IMR-90 (cell line): ENCODE data around the gene SGCE. TPM values are rescaled to one million over a fixed set of nuclear protein-coding genes. Genes with fewer than 3 reads are reported as not detected.

ENCODE experiments used
- ATAC-seq: fragments of 200-7000 bp; cut with Tn5 transposase; 2 replicates; pipeline ENCODE4 v1.9.1; 2020; ENCODE audit warnings: low read depth, mild to moderate bottlenecking, moderate library complexity
- BruUV-seq: library from RNA; stranded (reverse); fragments of 400-500 nt; replicated peaks from 2 replicates; lab custom pipeline; 2021; lab: Mats Ljungman, UMichigan
- CTCF ChIA-PET: fragments of 300-600 bp; formaldehyde crosslinking; extraction: SDS; loops from one replicate; lab custom pipeline; 2021; ENCODE audit warnings: antibody characterized with exemption; lab: Yijun Ruan, JAX
- POLR2A ChIA-PET: fragments of 300-600 bp; sonication (Branson Sonifier 250); formaldehyde crosslinking; loops from one replicate; lab custom pipeline; 2022; ENCODE audit warnings: antibody characterized with exemption; ENCODE audit not compliant: unreplicated experiment; lab: Charles Lee
- DNase-seq: peaks from one replicate; pipeline ENCODE4 v3.0.0; 2013
- H2AFZ ChIP-seq: replicated peaks from 2 replicates; pipeline ENCODE3; 2013; ENCODE audit warnings: low read length, mild to moderate bottlenecking; ENCODE audit not compliant: poor library complexity
- H2AK5ac ChIP-seq: 2 replicates; pipeline ENCODE4 v1.6.1; 2013; ENCODE audit warnings: low read depth, low read length, inconsistent platforms
- H2AK9ac ChIP-seq: replicated peaks from 2 replicates; pipeline ENCODE3; 2013; ENCODE audit warnings: mild to moderate bottlenecking, low read depth, low read length, moderate library complexity; ENCODE audit not compliant: poor library complexity
- H2BK120ac ChIP-seq: 2 replicates; pipeline ENCODE4 v1.6.1; 2013; ENCODE audit warnings: low read depth, low read length, inconsistent platforms
- H2BK15ac ChIP-seq: 3 replicates; pipeline ENCODE4 v1.6.1; 2013; ENCODE audit warnings: low read depth, low read length, inconsistent platforms
- H2BK20ac ChIP-seq: 2 replicates; pipeline ENCODE4 v1.6.1; 2013; ENCODE audit warnings: low read depth, mild to moderate bottlenecking, inconsistent platforms, low read length, moderate library complexity
- H2BK5ac ChIP-seq: 2 replicates; pipeline ENCODE4 v1.6.1; 2013; ENCODE audit warnings: mild to moderate bottlenecking, low read depth, low read length, inconsistent platforms; ENCODE audit not compliant: poor library complexity, severe bottlenecking
- H3K14ac ChIP-seq: replicated peaks from 2 replicates; pipeline ENCODE4 v1.6.1; 2013; ENCODE audit warnings: low read depth, low read length, inconsistent platforms
- H3K18ac ChIP-seq: 2 replicates; pipeline ENCODE4 v1.6.1; 2013; ENCODE audit warnings: low read depth, low read length, control low read depth
- H3K23ac ChIP-seq: 2 replicates; pipeline ENCODE4 v1.6.1; 2013; ENCODE audit warnings: low read depth, low read length, inconsistent platforms
- H3K27ac ChIP-seq: 2 replicates; pipeline ENCODE4 v1.5.1; 2013; ENCODE audit warnings: mild to moderate bottlenecking, control low read depth, low read length; ENCODE audit not compliant: insufficient read depth
- H3K27me3 ChIP-seq: 2 replicates; pipeline ENCODE4 v1.6.1; 2013; ENCODE audit warnings: low read length; ENCODE audit not compliant: control insufficient read depth, insufficient read depth
- H3K36me3 ChIP-seq: 2 replicates; pipeline ENCODE4 v1.6.1; 2013; ENCODE audit warnings: low read length, mixed read lengths; ENCODE audit not compliant: control insufficient read depth, insufficient read depth
- H3K4ac ChIP-seq: 2 replicates; pipeline ENCODE4 v1.6.1; 2013; ENCODE audit warnings: low read depth, low read length, inconsistent platforms
- H3K4me1 ChIP-seq: 2 replicates; pipeline ENCODE4 v1.6.1; 2013; ENCODE audit warnings: low read length, mixed read lengths; ENCODE audit not compliant: control insufficient read depth, insufficient read depth
- H3K4me2 ChIP-seq: 2 replicates; pipeline ENCODE4 v1.6.1; 2013; ENCODE audit warnings: low read depth, mild to moderate bottlenecking, control low read depth, low read length, moderate library complexity
- H3K4me3 ChIP-seq: 2 replicates; pipeline ENCODE4 v1.5.1; 2013; ENCODE audit warnings: low read depth, mild to moderate bottlenecking, control low read depth, low read length, moderate library complexity; ENCODE audit not compliant: insufficient read depth
- H3K56ac ChIP-seq: 2 replicates; pipeline ENCODE4 v1.6.1; 2013; ENCODE audit warnings: low read length, inconsistent platforms; ENCODE audit not compliant: insufficient read depth; ENCODE audit errors: extremely low read depth
- H3K79me1 ChIP-seq, 2 experiments: 2 replicates each; pipeline ENCODE4 v1.6.1; 2013; ENCODE audit warnings: low read length in 2 of 2, inconsistent platforms in 1 of 2, low read depth in 1 of 2
- H3K9ac ChIP-seq: 2 replicates; pipeline ENCODE4 v1.6.1; 2013; ENCODE audit warnings: low read depth, low read length, control low read depth
- H3K9me1 ChIP-seq: 2 replicates; pipeline ENCODE4 v1.6.1; 2013; ENCODE audit warnings: low read length, inconsistent platforms; ENCODE audit not compliant: insufficient read depth
- H3K9me3 ChIP-seq: 2 replicates; pipeline ENCODE4 v1.6.1; 2013; ENCODE audit warnings: low read length; ENCODE audit not compliant: control insufficient read depth, insufficient read depth
- H4K20me1 ChIP-seq: 2 replicates; pipeline ENCODE4 v1.6.1; 2013; ENCODE audit warnings: low read length, inconsistent platforms; ENCODE audit not compliant: insufficient read depth
- H4K5ac ChIP-seq: 2 replicates; pipeline ENCODE4 v1.6.1; 2013; ENCODE audit warnings: mild to moderate bottlenecking, low read depth, low read length, control low read depth
- H4K8ac ChIP-seq, 2 experiments: 2 replicates each; pipeline ENCODE4 v1.6.1; 2013; ENCODE audit warnings: low read depth in 2 of 2, low read length in 2 of 2, control low read depth in 1 of 2, inconsistent platforms in 1 of 2
- H4K91ac ChIP-seq: 2 replicates; pipeline ENCODE4 v1.6.1; 2013; ENCODE audit warnings: low read depth, low read length, inconsistent platforms; ENCODE audit not compliant: insufficient read depth
- RFX5 ChIP-seq: IDR thresholded peaks from 2 replicates; pipeline ENCODE4 v1.8.0; 2012; ENCODE audit warnings: low read depth, mild to moderate bottlenecking, low read length, moderate library complexity
- WGBS, 2 experiments: methylation state at CpG; one replicate each; pipeline versions ENCODE4 v1.1.5 to v1.1.7; 2013; ENCODE audit warnings: missing lambda C conversion rate in 2 of 2; ENCODE audit not compliant: insufficient read length in 1 of 2; ENCODE audit errors: extremely low coverage in 2 of 2; 5-methylcytosine and 5-hydroxymethylcytosine counted together
- dilution Hi-C: fragments of 300-500 bp; cut with HindIII; formaldehyde crosslinking; loops from one replicate; pipeline ENCODE4 v1.14.3; 2018; ENCODE audit warnings: low sequenced_read_pairs; ENCODE audit not compliant: unreplicated experiment
- in situ Hi-C: fragments of 300-500 bp; cut with MboI; formaldehyde crosslinking; loops from 3 replicates; pipeline ENCODE4 v1.14.3; 2019; ENCODE audit warnings: low sequenced_read_pairs, inconsistent platforms, mixed read lengths
- intact Hi-C: fragments of 100-400 bp; cut with micrococcal nuclease; formaldehyde crosslinking; loops from 2 replicates; pipeline ENCODE4 v1.10.0; 2022
- polyA plus RNA-seq, 3 experiments: library from polyadenylated mRNA; depleted of rRNA; stranded (reverse); fragments of >200 nt; gene quantifications; 2 replicates each; pipeline ENCODE4 v1.2.3, GENCODE V29; 2012; ENCODE audit warnings: low replicate concordance in 1 of 3
- total RNA-seq: library from RNA; depleted of rRNA; stranded (reverse); fragments of >200 nt; gene quantifications from 2 replicates; pipeline ENCODE4 v1.2.3, GENCODE V29; 2012

Gene SGCE
- total and polyA plus RNA-seq, 2 of the 4 experiments (the other 2 are of a cell fraction): 39.4 to 40.5 TPM

GRCh38 chr7:94639384-94639783 lies 16.5 kb downstream of the SGCE start:
- H3K36me3 ChIP-seq: no peaks in the 10 kb centered on the region
- no peaks in the 10 kb centered on the region for H3K9me1 ChIP-seq
- H4K20me1 ChIP-seq: no peaks in the 10 kb centered on the region
- no peak overlapping the region for H3K23ac ChIP-seq
- H3K79me1 ChIP-seq: peaks cover under 1 to 5% of the 10 kb centered on the region in 2 experiments; a peak in 2 of 4 replicates
- no TSS peak for BruUV-seq
- H4K8ac ChIP-seq: no peak overlapping the region
- H3K4me1 ChIP-seq: no peaks in the 10 kb centered on the region
- no peak overlapping the region for H3K4ac ChIP-seq
- H3K9me3 ChIP-seq: no peaks in the 10 kb centered on the region
- no peak overlapping the region for H2BK5ac ChIP-seq
- CTCF ChIA-PET: no interaction called here
- intact Hi-C loops (no loop called here), dilution Hi-C loops (no loop called here), in situ Hi-C loops (no loop called here)
- H3K9ac ChIP-seq: no peak overlapping the region
- no peak overlapping the region for H2AK5ac ChIP-seq
- POLR2A ChIA-PET: no interaction called here
- H2BK120ac ChIP-seq: no peak overlapping the region
- no peak overlapping the region for H4K91ac ChIP-seq
- no peak for TF ChIP-seq RFX5
- DNase-seq: no peak
- no peak overlapping the region for H2BK20ac ChIP-seq
- no peak for ATAC-seq
- no peaks in the 10 kb centered on the region for H3K27me3 ChIP-seq
- H3K56ac ChIP-seq: no peak overlapping the region
- H4K5ac ChIP-seq: no peak overlapping the region
- H2AFZ ChIP-seq: no peak overlapping the region
- no peak overlapping the region for H3K27ac ChIP-seq
- no peak overlapping the region for H3K18ac ChIP-seq
- no peak overlapping the region for H2BK15ac ChIP-seq
- H3K14ac ChIP-seq: no peak overlapping the region
- WGBS, 2 experiments: no CpG with 5 or more reads among the region's 1 CpG
- H2AK9ac ChIP-seq: no peak overlapping the region
- no peak overlapping the region for H3K4me3 ChIP-seq
- no peak overlapping the region for H3K4me2 ChIP-seq
